NCI-H748 (cell line): ENCODE data around the gene INPP5D.
"Not testable (repeated sequence)": the region's sequence is repeated elsewhere in the genome, so short reads cannot be mapped to it uniquely, and the experiment has no call there.

ENCODE experiments used
- DNase-seq: peaks from one replicate; lab custom pipeline; 2025; ENCODE audit not compliant: unreplicated experiment; lab: John Stamatoyannopoulos, UW

Gene INPP5D

GRCh38 chr2:233092432-233093165 lies 32.5 kb downstream of the INPP5D start:
- no peak for DNase-seq

- DNase-seq, result no peak
Observed at GRCh38 chr2:233093166-233093448, 33.0 kb downstream of the INPP5D start.

GRCh38 chr2:233093721-233094120 lies 33.6 kb downstream of the INPP5D start:
- DNase-seq, result no peak

GRCh38 chr2:233094614-233095013 lies 34.5 kb downstream of the INPP5D start:
- DNase-seq, result peak; percentile 7

- no peak for DNase-seq
Observed at GRCh38 chr2:233096006-233096405, 35.9 kb downstream of the INPP5D start.

GRCh38 chr2:233098618-233099017 lies 38.5 kb downstream of the INPP5D start:
- peak; percentile 20 for DNase-seq

GRCh38 chr2:233099820-233100191 lies 39.7 kb downstream of the INPP5D start:
- DNase-seq, result not testable (repeated sequence)

DNA sequence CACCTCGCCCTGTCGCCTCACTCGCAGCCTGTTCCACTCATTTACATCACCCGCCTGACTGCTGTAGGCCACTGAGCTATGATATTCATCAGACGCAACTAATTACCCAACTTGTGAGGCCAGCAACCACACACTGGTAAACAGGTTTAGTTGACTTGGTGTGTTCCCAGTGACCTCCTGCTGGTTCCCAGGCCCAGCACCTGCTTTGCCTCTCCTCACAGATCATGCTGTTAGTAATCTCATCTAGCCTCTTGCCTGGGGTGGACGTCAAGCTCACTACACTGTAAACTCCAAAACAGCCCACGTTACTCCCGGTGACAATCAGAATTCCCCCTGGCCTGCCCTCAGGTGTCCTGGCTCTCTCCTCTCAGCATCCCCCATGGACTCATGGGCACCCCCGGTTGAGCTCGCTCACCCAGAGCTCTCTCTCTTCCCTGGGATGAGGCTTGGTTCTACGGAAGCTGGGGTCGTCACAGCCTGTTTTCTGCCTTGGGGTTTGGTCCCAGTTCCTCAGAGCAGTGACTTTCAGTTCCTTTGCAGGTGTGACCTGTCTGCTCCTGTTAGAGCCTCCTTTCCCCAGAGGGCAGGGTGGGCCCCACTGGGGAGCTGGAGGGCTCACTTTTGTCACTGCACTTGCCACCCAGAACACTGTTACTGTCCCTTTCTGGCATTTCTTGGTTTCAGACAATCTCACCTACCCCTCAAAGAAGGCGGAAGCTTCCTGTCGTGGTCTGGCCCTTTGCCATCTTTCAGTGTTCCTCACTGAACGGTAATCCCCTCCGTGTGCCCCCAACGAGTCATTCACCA lies 40.3 kb downstream of the INPP5D start:
- no peak for DNase-seq

GRCh38 chr2:233101141-233101540 lies 41.0 kb downstream of the INPP5D start:
- DNase-seq, result no peak

DNA sequence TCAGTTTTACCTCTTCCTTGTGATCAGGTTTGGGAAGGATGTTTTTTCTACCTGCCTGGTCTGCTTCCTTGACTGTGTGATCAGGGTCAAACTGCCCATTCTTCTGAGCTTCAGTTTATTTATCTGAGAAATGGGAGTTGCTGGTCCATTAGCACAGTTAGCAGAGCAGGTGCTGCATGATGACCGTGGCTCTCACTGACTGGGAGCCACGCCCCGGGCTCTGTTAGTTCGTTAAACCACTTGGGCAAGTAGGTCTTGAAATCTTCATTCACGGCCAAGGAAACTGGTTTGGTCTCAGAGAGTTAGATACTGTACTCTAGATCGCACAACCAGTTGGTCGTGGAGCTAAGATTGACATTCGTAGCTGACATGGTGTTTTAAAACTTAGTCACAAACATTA lies 41.7 kb downstream of the INPP5D start:
- peak; percentile 44 for DNase-seq

- DNase-seq, result no peak
Observed at GRCh38 chr2:233105156-233105895, 45.2 kb downstream of the INPP5D start.

DNA sequence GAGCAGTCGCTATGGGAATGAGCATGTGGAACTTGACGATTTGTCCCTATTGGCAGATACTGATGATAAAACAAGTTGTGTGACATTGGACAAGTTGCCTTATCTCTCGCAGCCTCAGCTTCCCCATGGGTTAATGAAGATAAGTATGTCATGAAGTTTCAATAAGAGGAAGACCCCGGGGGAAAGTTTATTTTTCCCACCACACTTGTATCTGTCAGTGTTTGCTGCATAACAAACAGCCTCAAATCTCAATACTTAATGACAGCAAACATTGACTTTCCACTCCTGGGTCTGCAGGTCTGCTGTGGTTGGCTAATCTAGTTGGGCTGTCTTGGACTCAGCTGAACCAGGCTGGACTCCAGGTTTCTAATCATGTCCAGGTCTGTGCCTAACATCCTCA lies 45.8 kb downstream of the INPP5D start:
- DNase-seq, result no peak

DNA sequence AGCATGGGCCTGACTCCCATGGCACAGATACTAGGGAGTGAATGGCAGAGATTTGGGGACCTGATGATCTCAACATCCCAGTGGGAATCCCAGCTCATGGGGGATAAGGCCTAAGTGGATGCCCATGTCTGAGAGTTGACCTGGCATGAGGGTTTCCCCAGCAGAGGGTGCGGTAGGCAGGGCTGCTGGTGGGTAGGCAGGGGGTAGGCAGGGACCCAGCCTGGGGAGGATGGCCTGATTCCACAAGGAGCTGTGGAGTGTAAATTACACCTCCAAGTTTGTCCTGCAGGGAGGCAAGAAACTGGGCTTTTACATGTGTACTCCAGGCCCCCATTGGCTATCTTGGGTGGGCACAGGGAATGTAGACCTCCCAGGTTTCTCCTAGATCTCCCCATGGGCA lies 46.9 kb downstream of the INPP5D start:
- no peak for DNase-seq

GRCh38 chr2:233107831-233108300 lies 47.7 kb downstream of the INPP5D start:
- no peak for DNase-seq

DNA sequence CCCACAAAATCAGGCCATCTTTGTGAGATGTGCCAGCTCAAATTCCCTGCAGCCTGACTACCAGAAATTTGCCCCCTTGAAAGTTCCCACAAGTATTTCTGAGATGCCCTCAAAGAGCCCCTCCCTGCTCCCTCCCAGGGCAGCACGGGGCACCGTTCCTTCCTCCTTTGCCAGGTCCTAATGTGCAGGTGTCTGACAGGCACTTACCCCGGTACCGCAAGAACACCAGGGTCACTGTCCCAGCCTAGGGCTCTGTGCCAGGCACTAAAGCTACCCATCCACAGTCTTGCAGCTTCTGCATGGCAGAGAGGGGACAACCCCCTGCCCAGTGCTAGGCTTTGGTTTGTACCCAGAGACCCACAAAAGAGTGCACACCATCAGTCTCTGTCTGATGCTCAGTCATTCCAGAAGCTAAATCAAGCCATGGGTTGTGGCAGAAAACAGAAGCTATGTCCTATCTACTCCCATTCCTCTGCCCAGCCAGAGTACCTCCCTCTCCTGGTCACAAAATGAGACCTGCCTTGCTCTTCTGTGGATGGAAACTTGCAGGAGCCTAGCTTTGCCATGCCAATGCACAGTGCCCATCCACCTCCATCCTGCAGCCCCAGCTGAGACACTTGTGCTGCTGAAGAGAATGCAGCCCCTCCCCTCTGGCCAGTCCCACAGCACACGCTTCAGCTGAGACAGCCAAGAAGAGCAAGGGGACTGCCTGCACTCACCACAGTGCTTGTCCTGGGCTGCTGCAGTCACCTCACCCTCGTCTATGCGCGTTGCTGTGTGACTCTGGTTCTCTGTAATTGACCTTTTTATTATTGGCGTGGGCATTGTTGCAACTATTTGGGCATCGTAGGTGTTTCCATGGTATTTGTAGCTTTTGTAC lies 48.7 kb downstream of the INPP5D start:
- DNase-seq, result no peak

DNA sequence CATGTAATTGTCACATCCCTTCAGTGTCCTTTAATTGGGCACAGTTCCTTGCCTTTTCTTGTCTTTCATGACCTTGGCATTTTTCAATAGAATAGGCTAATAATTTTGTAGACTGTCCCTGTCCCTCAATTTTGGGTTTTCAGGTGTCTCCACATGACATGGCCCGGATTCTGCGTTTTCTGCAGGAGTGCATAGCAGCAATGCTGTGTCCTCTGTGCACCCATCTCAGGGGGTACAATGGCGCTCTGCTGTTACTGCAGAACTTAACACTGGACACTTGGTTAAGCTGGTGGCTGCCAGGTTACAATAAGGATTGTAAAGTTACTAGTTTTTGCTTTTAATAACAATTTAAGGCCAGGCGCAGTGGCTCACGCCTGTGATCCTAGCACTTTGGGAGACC lies 51.3 kb downstream of the INPP5D start:
- no peak for DNase-seq

DNA sequence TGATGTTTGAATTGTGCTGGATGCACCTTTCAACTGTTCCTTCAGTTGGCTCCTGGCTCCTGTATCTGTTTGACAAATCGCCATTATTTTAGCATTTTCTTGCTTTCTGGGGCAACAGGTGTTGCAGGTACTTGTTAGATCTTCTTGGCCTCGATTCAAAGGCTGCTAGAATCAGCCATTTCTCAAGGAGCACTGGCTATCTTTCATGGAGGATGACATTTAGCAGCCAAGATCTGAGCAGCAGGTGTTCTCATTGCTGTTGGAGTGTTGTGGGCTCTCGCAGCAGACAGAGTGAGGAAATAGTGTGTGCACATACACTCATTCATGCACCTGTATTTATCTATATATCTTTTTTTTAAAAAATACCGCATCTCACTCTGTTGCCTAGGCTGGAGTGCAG lies 52.2 kb downstream of the INPP5D start:
- DNase-seq, result no peak

DNA sequence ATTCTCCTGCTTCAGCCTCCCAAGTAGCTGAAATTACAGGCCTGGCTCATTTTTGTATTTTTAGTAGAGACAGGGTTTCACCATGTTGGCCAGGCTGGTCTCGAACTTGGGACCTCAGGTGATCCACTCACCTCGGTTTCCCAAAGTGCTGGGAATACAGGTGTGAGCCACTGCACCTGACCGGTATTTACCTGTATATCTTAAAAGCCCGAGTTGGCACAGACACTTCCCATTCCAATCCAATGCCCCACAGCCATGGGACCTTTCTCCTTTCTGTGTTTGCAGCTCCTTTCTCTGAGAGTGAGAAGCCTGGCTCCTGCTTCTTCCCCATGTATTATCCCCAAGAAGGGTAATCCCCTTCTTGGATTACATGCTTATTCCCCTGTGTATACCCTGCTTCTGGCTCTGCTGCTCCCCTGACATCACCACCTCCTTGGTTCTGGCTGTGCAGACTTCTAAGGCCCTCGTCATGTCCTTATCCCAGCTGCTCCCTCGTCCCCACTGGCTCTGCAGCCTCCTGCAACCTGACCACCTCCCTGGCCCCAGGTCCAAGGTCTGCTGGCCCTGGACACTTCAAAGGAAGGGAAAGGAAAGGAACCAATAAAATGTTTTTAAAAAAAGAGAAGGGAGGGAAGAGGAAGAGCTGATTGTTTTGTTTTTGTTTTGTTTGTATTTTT lies 52.8 kb downstream of the INPP5D start:
- no peak for DNase-seq

- DNase-seq, result no peak
Observed at GRCh38 chr2:233114421-233114861, 54.3 kb downstream of the INPP5D start.

DNA sequence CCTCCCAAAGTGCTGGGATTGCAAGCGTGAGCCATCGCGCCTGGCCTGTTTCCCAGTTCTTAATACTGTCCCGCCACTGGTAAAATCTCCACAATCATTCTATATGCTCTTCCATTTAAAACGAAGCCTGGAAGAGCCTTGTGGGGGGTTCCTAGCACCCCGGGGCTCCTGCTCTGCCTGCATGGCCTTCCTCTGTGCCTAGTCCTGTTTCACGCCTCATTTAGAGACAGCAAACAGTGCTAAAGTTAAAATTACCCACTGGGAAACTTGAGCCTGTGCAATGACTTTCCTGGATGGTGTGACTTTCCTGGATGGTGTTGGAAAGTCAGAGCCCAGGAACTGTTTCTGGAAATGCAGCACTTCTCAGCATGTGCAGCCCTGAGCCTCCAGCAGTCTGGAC lies 55.0 kb downstream of the INPP5D start:
- no peak for DNase-seq
